ENCODE data around the gene SETD4. TPM values are rescaled to one million over a fixed set of nuclear protein-coding genes. Genes with fewer than 3 reads are reported as not detected.

SETD4 gene
- total and polyA plus RNA-seq, 2 of the 8 experiments (the other 6 are each of a cell fraction or from before 2014, with no cell fraction given): 20.1 to 46.6 TPM

- no peak overlapping the region for H2BK12ac ChIP-seq (ENCODE audit: low read depth, low read length)
- H4K5ac ChIP-seq (ENCODE audit: insufficient read length, low read depth, low read length): no peak overlapping the region
- no peak overlapping the region for H3K18ac ChIP-seq (ENCODE audit: extremely low read depth, low read length)
- no peak overlapping the region for H2BK120ac ChIP-seq (replicated peaks; ENCODE audit: low read depth, low read length)
- no peak overlapping the region for H3K9ac ChIP-seq (replicated peaks in 1 of 4; ENCODE audit: extremely low read depth in 1 of 4, low read depth in 3 of 4, low read length in 3 of 4)
- H3K79me2 ChIP-seq (ENCODE audit: control insufficient read depth in 1 of 2, insufficient read depth in 2 of 2, low read length in 2 of 2): no peaks in the 10 kb centered on the region
- H3K27me3 ChIP-seq (replicated peaks in 1 of 4; ENCODE audit: control insufficient read depth in 3 of 4, extremely low read depth in 1 of 4, insufficient read depth in 3 of 4, low read length in 3 of 4): no peaks in the 10 kb centered on the region
- H3K23me2 ChIP-seq (ENCODE audit: low read depth, low read length): peaks cover 10% of the 10 kb centered on the region; the same call in 1 of the 2 replicates
- FAIRE-seq (no peak), DNase-seq (ENCODE audit: low read depth in 1 of 2, low spot score in 2 of 2) (no peak)
- no peak overlapping the region for H2BK20ac ChIP-seq (ENCODE audit: low read length)
- H2BK15ac ChIP-seq (ENCODE audit: low read length): no peak overlapping the region
- 84% methylated on average over 6 of the region's 6 CpGs; no CpG with 5 or more reads in 1 of the 2 experiments for WGBS, 2 experiments (ENCODE audit: extremely low coverage in 1 of 2, insufficient coverage in 1 of 2, insufficient read length in 1 of 2, insufficient replicate concordance in 2 of 2, low coverage in 1 of 2, low lambda C conversion rate in 2 of 2, missing lambda C conversion rate in 1 of 2)
- H4K20me1 ChIP-seq (replicated peaks in 1 of 2; ENCODE audit: control insufficient read depth in 1 of 2, insufficient read depth in 2 of 2, low read length in 2 of 2): peaks cover 0 to under 1% of the 10 kb centered on the region in 2 experiments
- H3K79me1 ChIP-seq (ENCODE audit: low read depth, low read length): no peaks in the 10 kb centered on the region
- H3K36me3 ChIP-seq (ENCODE audit: control insufficient read depth in 2 of 4, insufficient read depth in 4 of 4, low read length in 3 of 4): no peaks in the 10 kb centered on the region
- H4K8ac ChIP-seq (ENCODE audit: extremely low read depth, insufficient read depth, low read length): no peak overlapping the region
- no peak overlapping the region for H3K23ac ChIP-seq (ENCODE audit: insufficient read length)
- no peak overlapping the region for H3K14ac ChIP-seq (ENCODE audit: insufficient read length)
- H3K9me3 ChIP-seq (ENCODE audit: insufficient read depth in 2 of 2, low read depth in 1 of 2, low read length in 1 of 2): 0 out of 4 replicates have a peak, but pooled peaks cover 0 to 3% of the 10 kb centered on the region in 2 experiments
- no peak overlapping the region for H4K91ac ChIP-seq (replicated peaks; ENCODE audit: insufficient read length, low read length)
- H3K4ac ChIP-seq (replicated peaks; ENCODE audit: insufficient read length, low read depth, low read length): no peak overlapping the region
- no peak overlapping the region for H2AFZ ChIP-seq (ENCODE audit: low read length)
- H3K4me3 ChIP-seq (ENCODE audit: extremely low read depth in 1 of 4, insufficient read depth in 2 of 4, low read depth in 3 of 4, low read length in 4 of 4): no peak overlapping the region
- CTCF ChIA-PET (ENCODE audit: partially characterized antibody): interaction anchor here (0.7 to 1.4 kb wide), 6 partner anchors 9 to 1295 kb away, joined by 3 to 4 read pairs (median 3); no protein-coding TSS in a partner anchor
- H2AK5ac ChIP-seq (ENCODE audit: low read depth, low read length): no peak overlapping the region
- H3K4me1 ChIP-seq (replicated peaks in 1 of 4; ENCODE audit: control insufficient read depth in 3 of 4, insufficient read depth in 4 of 4, low read length in 3 of 4): no peaks in the 10 kb centered on the region
- POLR2A ChIA-PET (ENCODE audit: partially characterized antibody): no interaction called here
- TF ChIP-seq SP4 (IDR thresholded peaks at IDR 0.05; ENCODE audit: low read length) (no peak), SIN3A (conservative IDR thresholded peaks at IDR 0.05 in 1 of 2, IDR thresholded peaks at IDR 0.05 in 1 of 2; ENCODE audit: low read depth in 1 of 2, low read length in 2 of 2) (no peak)
- H3K56ac ChIP-seq (replicated peaks; ENCODE audit: insufficient read length, low read depth, low read length): no peak overlapping the region
- no peak overlapping the region for H3K4me2 ChIP-seq (ENCODE audit: insufficient read depth in 1 of 2, low read depth in 2 of 2, low read length in 2 of 2)
- H2BK5ac ChIP-seq (ENCODE audit: low read depth, low read length): no peak overlapping the region
- no peak overlapping the region for H3K27ac ChIP-seq (ENCODE audit: low read depth, low read length)
Observed at GRCh38 chr21:35988416-35989137, 71.7 kb downstream of the SETD4 start.
